Spinal cord (tissue), 10 donors: ENCODE measurements around the gene PDE4B. TPM values are rescaled to one million over a fixed set of nuclear protein-coding genes. Genes with fewer than 3 reads are reported as not detected.

ENCODE experiments used
- DNase-seq, 6 donors: peaks; one replicate each; pipeline versions ENCODE4 v3.0.0 to v3.0.0-alpha.2; 2013 to 2015; ENCODE audit warnings: low spot score in 6 of 6, low read depth in 4 of 6
- H3K27ac ChIP-seq: one replicate; pipeline ENCODE4 v1.5.1; 2013; ENCODE audit warnings: low read depth, low read length, control low read depth
- H3K27me3 ChIP-seq: one replicate; pipeline ENCODE4 v1.6.1; 2013; ENCODE audit warnings: low read length; ENCODE audit not compliant: control insufficient read depth, insufficient read depth
- H3K36me3 ChIP-seq: one replicate; pipeline ENCODE4 v1.6.1; 2013; ENCODE audit warnings: low read length; ENCODE audit not compliant: control insufficient read depth, insufficient read depth
- H3K4me1 ChIP-seq: one replicate; pipeline ENCODE4 v1.6.1; 2013; ENCODE audit warnings: low read length; ENCODE audit not compliant: control insufficient read depth, insufficient read depth
- H3K4me3 ChIP-seq: one replicate; pipeline ENCODE4 v1.5.1; 2013; ENCODE audit warnings: low read depth, low read length, control low read depth
- H3K9me3 ChIP-seq: one replicate; pipeline ENCODE4 v1.6.1; 2013; ENCODE audit warnings: low read length; ENCODE audit not compliant: control insufficient read depth, insufficient read depth
- WGBS: methylation state at CpG from one replicate; pipeline ENCODE4 v1.1.5; 2013; ENCODE audit warnings: missing lambda C conversion rate; ENCODE audit not compliant: insufficient coverage; 5-methylcytosine and 5-hydroxymethylcytosine counted together
- polyA plus RNA-seq, 2 donors: library from polyadenylated mRNA; unstranded; fragments of 120-200 nt; gene quantifications; one replicate each; pipeline ENCODE4 v1.2.1, GENCODE V29; 2013; ENCODE audit not compliant: insufficient read length in 2 of 2
- total RNA-seq, 2 donors: library from RNA; depleted of rRNA in 1 of 2; stranded (reverse); fragments of 120-200 nt in 1 of 2; fragments of >200 nt in 1 of 2; gene quantifications; one replicate each; pipeline versions ENCODE4 v1.2.3 to v1.2.4, GENCODE V29; 2013 to 2014
- donor health status: healthy.

PDE4B gene
- total and polyA plus RNA-seq, 4 donors: 57.7 to 181 (median 90.7) TPM

GRCh38 chr1:65971547-65971946 is 178.9 kb downstream of the PDE4B start:
- WGBS: 100% methylated on average over 1 of the region's 2 CpGs
- no peaks in the 10 kb centered on the region for H3K4me1 ChIP-seq
- H3K4me3 ChIP-seq: no peak overlapping the region
- H3K36me3 ChIP-seq: no peaks in the 10 kb centered on the region
- peak in 1 of 6 donors; percentile 39 for DNase-seq
- no peak overlapping the region for H3K27ac ChIP-seq
- peaks cover 5% of the 10 kb centered on the region for H3K9me3 ChIP-seq
- no peaks in the 10 kb centered on the region for H3K27me3 ChIP-seq

GRCh38 chr1:65975708-65976107 is 183.0 kb downstream of the PDE4B start:
- Histone ChIP-seq H3K27ac (no peak overlapping the region), H3K36me3 (no peaks in the 10 kb centered on the region), H3K4me1 (no peaks in the 10 kb centered on the region), H3K4me3 (no peak overlapping the region), H3K27me3 (no peaks in the 10 kb centered on the region), H3K9me3 (peaks cover 9% of the 10 kb centered on the region)
- 90% methylated on average over 1 of the region's 1 CpG for WGBS
- no peak for DNase-seq

- Histone ChIP-seq H3K36me3 (no peaks in the 10 kb centered on the region), H3K27ac (peak overlapping the region; percentile 61), H3K9me3 (peaks cover 9% of the 10 kb centered on the region), H3K4me3 (no peak overlapping the region), H3K4me1 (no peaks in the 10 kb centered on the region), H3K27me3 (no peaks in the 10 kb centered on the region)
- 46% methylated on average over 6 of the region's 7 CpGs for WGBS
- DNase-seq: peak in 3 of 6 donors; percentile 71 to 92 (median 90)
Measured at GRCh38 chr1:65979136-65980044, 186.7 kb downstream of the PDE4B start.

GRCh38 chr1:65980237-65980636 is 187.5 kb downstream of the PDE4B start:
- Histone ChIP-seq H3K4me1 (no peaks in the 10 kb centered on the region), H3K4me3 (no peak overlapping the region), H3K27me3 (no peaks in the 10 kb centered on the region), H3K9me3 (peaks cover 9% of the 10 kb centered on the region), H3K36me3 (no peaks in the 10 kb centered on the region), H3K27ac (no peak overlapping the region)
- DNase-seq: peak in 1 of 6 donors; percentile 84
- no CpG with 5 or more reads among the region's 2 CpGs for WGBS

- 75% methylated on average over 1 of the region's 5 CpGs for WGBS
- Histone ChIP-seq H3K4me1 (no peaks in the 10 kb centered on the region), H3K36me3 (no peaks in the 10 kb centered on the region), H3K9me3 (no peaks in the 10 kb centered on the region), H3K4me3 (no peak overlapping the region), H3K27ac (no peak overlapping the region), H3K27me3 (no peaks in the 10 kb centered on the region)
- no peak for DNase-seq
Measured at GRCh38 chr1:65983500-65983899, 190.8 kb downstream of the PDE4B start.

- peak in 2 of 6 donors; percentile 46 to 61 for DNase-seq
- H3K27me3 ChIP-seq: no peaks in the 10 kb centered on the region
- H3K4me1 ChIP-seq: no peaks in the 10 kb centered on the region
- no CpG with 5 or more reads among the region's 1 CpG for WGBS
- H3K9me3 ChIP-seq: no peaks in the 10 kb centered on the region
- H3K27ac ChIP-seq: no peak overlapping the region
- no peaks in the 10 kb centered on the region for H3K36me3 ChIP-seq
- no peak overlapping the region for H3K4me3 ChIP-seq
Measured at GRCh38 chr1:65985393-65986066, 192.8 kb downstream of the PDE4B start.

- H3K9me3 ChIP-seq: no peaks in the 10 kb centered on the region
- no CpG with 5 or more reads among the region's 1 CpG for WGBS
- no peak overlapping the region for H3K27ac ChIP-seq
- peaks cover 2% of the 10 kb centered on the region for H3K4me1 ChIP-seq
- H3K4me3 ChIP-seq: no peak overlapping the region
- peak in 1 of 6 donors; percentile 82 for DNase-seq
- no peaks in the 10 kb centered on the region for H3K27me3 ChIP-seq
- H3K36me3 ChIP-seq: no peaks in the 10 kb centered on the region
Measured at GRCh38 chr1:65986146-65986545, 193.5 kb downstream of the PDE4B start.

GRCh38 chr1:65990161-65990560 is 197.5 kb downstream of the PDE4B start:
- no peak overlapping the region for H3K27ac ChIP-seq
- WGBS: no CpG with 5 or more reads among the region's 1 CpG
- no peaks in the 10 kb centered on the region for H3K27me3 ChIP-seq
- H3K36me3 ChIP-seq: no peaks in the 10 kb centered on the region
- no peak for DNase-seq
- H3K4me1 ChIP-seq: peaks cover 5% of the 10 kb centered on the region
- H3K9me3 ChIP-seq: no peaks in the 10 kb centered on the region
- H3K4me3 ChIP-seq: no peak overlapping the region

GRCh38 chr1:65991694-65992093 is 199.0 kb downstream of the PDE4B start:
- Histone ChIP-seq H3K27ac (peak overlapping the region; percentile 87), H3K36me3 (no peaks in the 10 kb centered on the region), H3K4me1 (peaks cover 5% of the 10 kb centered on the region), H3K9me3 (no peaks in the 10 kb centered on the region), H3K4me3 (peak overlapping the region; percentile 61), H3K27me3 (no peaks in the 10 kb centered on the region)
- 94% methylated on average over 2 of the region's 3 CpGs for WGBS
- DNase-seq: no peak
